DOHH2 (cell line): Measurements from ENCODE around the gene BUB1.
"Not testable (repeated sequence)": the region's sequence is repeated elsewhere in the genome, so short reads cannot be mapped to it uniquely, and the experiment has no call there.

Source experiments
- H3F3A ChIP-seq: fragments of 200-600 bp; sonication (generic), shearing (Covaris generic); 2 replicates; pipeline ENCODE4 v1.6.0; 2016; ENCODE audit warnings: antibody characterized with exemption, mild to moderate bottlenecking; ENCODE audit not compliant: control insufficient read depth, insufficient read depth
- H3K27ac ChIP-seq: fragments of 200-600 bp; sonication (generic); 2 replicates; pipeline ENCODE4 v1.5.1; 2014; ENCODE audit warnings: low read depth, mild to moderate bottlenecking, low read length, moderate library complexity
- H3K27me3 ChIP-seq: fragments of 200-600 bp; sonication (generic); 2 replicates; pipeline ENCODE4 v1.6.1; 2014; ENCODE audit warnings: mild to moderate bottlenecking, low read length, mixed read lengths; ENCODE audit not compliant: control insufficient read depth
- H3K36me3 ChIP-seq: fragments of 200-600 bp; sonication (generic); 2 replicates; pipeline ENCODE4 v1.6.1; 2014; ENCODE audit warnings: mild to moderate bottlenecking, low read length, moderate library complexity, mixed read lengths; ENCODE audit not compliant: control insufficient read depth
- H3K4me1 ChIP-seq: fragments of 200-600 bp; sonication (generic); 2 replicates; pipeline ENCODE4 v1.6.1; 2014; ENCODE audit warnings: mild to moderate bottlenecking, low read length, mixed read lengths; ENCODE audit not compliant: control insufficient read depth
- H3K4me2 ChIP-seq: fragments of 200-600 bp; sonication (generic); 2 replicates; pipeline ENCODE4 v1.6.0; 2014; ENCODE audit warnings: mild to moderate bottlenecking, low read length, moderate library complexity
- H3K4me3 ChIP-seq: fragments of 200-600 bp; sonication (generic); 2 replicates; pipeline ENCODE4 v1.5.1; 2014; ENCODE audit warnings: mild to moderate bottlenecking, low read length, mixed read lengths
- H3K79me2 ChIP-seq: fragments of 200-600 bp; sonication (generic); 2 replicates; pipeline ENCODE4 v1.6.1; 2014; ENCODE audit warnings: mild to moderate bottlenecking, low read length, mixed read lengths; ENCODE audit not compliant: control insufficient read depth
- H3K9me2 ChIP-seq: fragments of 200-600 bp; sonication (generic); replicated peaks from 2 replicates; pipeline ENCODE4 v1.6.1; 2014; ENCODE audit warnings: mild to moderate bottlenecking, low read length, mixed read lengths; ENCODE audit not compliant: control insufficient read depth
- H3K9me3 ChIP-seq: fragments of 200-600 bp; sonication (generic); 2 replicates; pipeline ENCODE4 v1.6.1; 2014; ENCODE audit warnings: antibody characterized with exemption, low read length, mixed read lengths; ENCODE audit not compliant: control insufficient read depth, insufficient read depth
- H4K20me1 ChIP-seq: fragments of 200-600 bp; sonication (generic); 2 replicates; pipeline ENCODE4 v1.6.0; 2014; ENCODE audit warnings: low read depth, mild to moderate bottlenecking, antibody characterized with exemption, low read length, moderate library complexity; ENCODE audit not compliant: control insufficient read depth, insufficient read depth
- CTCF ChIP-seq: fragments of 200-600 bp; sonication (generic); IDR thresholded peaks from one replicate; pipeline ENCODE4 v1.5.1; 2014; ENCODE audit warnings: antibody characterized with exemption, mild to moderate bottlenecking, low read depth, low read length; ENCODE audit not compliant: poor library complexity, severe bottlenecking
- EZH2phosphoT487 ChIP-seq: fragments of 200-600 bp; sonication (generic); IDR thresholded peaks from 2 replicates; pipeline ENCODE4 v1.6.1; 2017; ENCODE audit warnings: borderline replicate concordance, mild to moderate bottlenecking, antibody characterized with exemption, low read length, moderate library complexity, mixed read lengths

The BUB1 gene

GRCh38 chr2:110712737-110713136, 34.9 kb upstream of the BUB1 start:
- no peaks in the 10 kb centered on the region for H3K36me3 ChIP-seq
- no peaks in the 10 kb centered on the region for H3K4me1 ChIP-seq
- H3K27ac ChIP-seq: no peak overlapping the region
- H3F3A ChIP-seq: no peaks in the 10 kb centered on the region
- H3K4me2 ChIP-seq: no peak overlapping the region
- no peaks in the 10 kb centered on the region for H3K9me3 ChIP-seq
- no peak overlapping the region for H3K4me3 ChIP-seq
- TF ChIP-seq EZH2phosphoT487: no peak
- peaks cover 58% of the 10 kb centered on the region for H3K27me3 ChIP-seq
- H3K9me2 ChIP-seq: no peaks in the 10 kb centered on the region
- no peaks in the 10 kb centered on the region for H4K20me1 ChIP-seq
- no peaks in the 10 kb centered on the region for H3K79me2 ChIP-seq

GRCh38 chr2:110708455-110708854, 30.6 kb upstream of the BUB1 start:
- TF ChIP-seq EZH2phosphoT487 (no peak), CTCF (no peak)
- H3K4me2 ChIP-seq: no peak overlapping the region
- no peak overlapping the region for H3K27ac ChIP-seq
- H3K36me3 ChIP-seq: no peaks in the 10 kb centered on the region
- no peaks in the 10 kb centered on the region for H3F3A ChIP-seq
- no peaks in the 10 kb centered on the region for H3K4me1 ChIP-seq
- peaks cover 31% of the 10 kb centered on the region for H3K27me3 ChIP-seq
- no peaks in the 10 kb centered on the region for H3K79me2 ChIP-seq
- H4K20me1 ChIP-seq: no peaks in the 10 kb centered on the region
- no peak overlapping the region for H3K4me3 ChIP-seq
- no peaks in the 10 kb centered on the region for H3K9me3 ChIP-seq
- H3K9me2 ChIP-seq: no peaks in the 10 kb centered on the region

GRCh38 chr2:110707386-110707965, 29.6 kb upstream of the BUB1 start:
- Histone ChIP-seq H3K79me2 (no peaks in the 10 kb centered on the region), H4K20me1 (no peaks in the 10 kb centered on the region), H3K4me2 (no peak overlapping the region), H3K4me3 (no peak overlapping the region), H3F3A (no peaks in the 10 kb centered on the region), H3K27me3 (peaks cover 33% of the 10 kb centered on the region), H3K36me3 (no peaks in the 10 kb centered on the region), H3K9me3 (no peaks in the 10 kb centered on the region), H3K27ac (no peak overlapping the region), H3K4me1 (no peaks in the 10 kb centered on the region), H3K9me2 (no peaks in the 10 kb centered on the region)
- TF ChIP-seq CTCF: no peak
- TF ChIP-seq EZH2phosphoT487: no peak

GRCh38 chr2:110702514-110703380, 24.9 kb upstream of the BUB1 start:
- Histone ChIP-seq H3K4me2 (no peak overlapping the region), H3K4me1 (no peaks in the 10 kb centered on the region), H3K4me3 (no peak overlapping the region), H3K79me2 (no peaks in the 10 kb centered on the region), H3K9me2 (no peaks in the 10 kb centered on the region), H3F3A (no peaks in the 10 kb centered on the region), H4K20me1 (no peaks in the 10 kb centered on the region), H3K27me3 (peaks cover 22% of the 10 kb centered on the region; the same call in 1 of the 2 replicates), H3K36me3 (no peaks in the 10 kb centered on the region), H3K9me3 (no peaks in the 10 kb centered on the region), H3K27ac (no peak overlapping the region)
- TF ChIP-seq EZH2phosphoT487 (no peak), CTCF (no peak)

- H3K9me3 ChIP-seq, H3K4me1 ChIP-seq, H3K4me2 ChIP-seq, H3K79me2 ChIP-seq, H4K20me1 ChIP-seq, H3K4me3 ChIP-seq, H3K27ac ChIP-seq, H3K9me2 ChIP-seq, H3K36me3 ChIP-seq, H3F3A ChIP-seq: not testable (repeated sequence)
- H3K27me3 ChIP-seq: peaks cover 11% of the 10 kb centered on the region; the same call in 1 of the 2 replicates
These were observed 20.4 kb upstream of the BUB1 start for GRCh38 chr2:110698253-110698652.
